BJ (cell line): Measurements from ENCODE around the gene NOM1. TPM values are rescaled to one million over a fixed set of nuclear protein-coding genes. Genes with fewer than 3 reads are reported as not detected.

Experiments used
- CTCF ChIA-PET: fragments of 350-600 bp; formaldehyde crosslinking; extraction: SDS; loops from one replicate; lab custom pipeline; 2021; ENCODE audit warnings: antibody characterized with exemption, inconsistent platforms; lab: Yijun Ruan, JAX
- POLR2A ChIA-PET: fragments of 300-600 bp; sonication (Branson Sonifier 250); formaldehyde crosslinking; extraction: SDS; loops from one replicate; lab custom pipeline; 2021; ENCODE audit warnings: antibody characterized with exemption; lab: Charles Lee
- DNase-seq: peaks from one replicate; pipeline ENCODE4 v3.0.0-alpha.2; 2011; ENCODE audit warnings: low read depth
- H3K27me3 ChIP-seq: 2 replicates; pipeline ENCODE4 v1.6.0; 2011; ENCODE audit warnings: low read length; ENCODE audit not compliant: control insufficient read depth, insufficient read depth
- H3K36me3 ChIP-seq: 2 replicates; pipeline ENCODE4 v1.5.1; 2011; ENCODE audit warnings: low read length; ENCODE audit not compliant: control insufficient read depth, insufficient read depth
- H3K4me3 ChIP-seq: 2 replicates; pipeline ENCODE4 v1.5.1; 2011; ENCODE audit warnings: low read depth, mild to moderate bottlenecking, control low read depth, low read length
- polyA plus RNA-seq: library from polyadenylated mRNA; depleted of rRNA; stranded (reverse); fragments of >200 nt; gene quantifications from 2 replicates; pipeline ENCODE4 v1.2.3, GENCODE V29; 2011; rRNA removed
- TF ChIP-seq, protein P1 (sequence below): IDR thresholded peaks from 2 replicates; pipeline ENCODE4 v1.5.1; 2011; ENCODE audit warnings: low read depth, mild to moderate bottlenecking, control low read depth, inconsistent platforms, low read length, moderate library complexity; ENCODE audit not compliant: insufficient read depth

The NOM1 gene
- polyA plus RNA-seq, 1 experiment: 8.0 TPM

DNA sequence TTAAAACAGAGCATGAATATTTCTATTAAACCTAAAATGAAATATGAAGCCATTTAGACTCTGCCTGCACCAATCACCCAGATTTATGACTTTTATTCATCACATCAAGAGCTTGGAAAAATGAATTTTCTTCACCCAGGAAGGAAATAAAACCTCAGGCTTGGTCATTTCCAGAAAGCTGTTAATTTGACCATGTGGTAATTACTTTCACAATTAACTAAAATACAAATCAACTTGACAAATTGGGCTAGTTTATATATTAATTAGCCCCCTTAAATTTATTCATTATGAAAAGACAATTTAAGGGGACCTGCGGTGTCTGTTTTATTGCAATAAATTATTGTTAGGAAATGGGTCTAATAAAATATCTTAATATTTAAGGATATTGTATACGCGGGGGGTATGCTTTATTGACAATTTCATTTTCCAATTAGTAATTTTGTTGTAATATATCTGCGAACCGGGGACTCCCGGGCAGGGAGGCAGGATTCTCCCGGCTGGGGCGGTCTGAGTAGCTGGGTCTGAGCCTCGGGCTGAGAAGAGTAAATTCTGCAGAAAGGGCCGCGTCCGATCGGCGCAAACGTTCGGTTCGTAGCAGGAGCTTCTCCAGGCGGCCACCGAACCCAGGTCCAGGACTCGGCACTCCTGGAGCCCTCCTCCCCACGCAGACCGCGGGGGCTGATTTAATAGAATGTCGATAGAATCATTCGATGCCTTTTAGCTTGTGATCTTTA lies 70.4 kb downstream of the NOM1 start:
- H3K4me3 ChIP-seq: no peak overlapping the region
- ChIA-PET CTCF (no interaction called here), POLR2A (no interaction called here)
- H3K27me3 ChIP-seq: peaks cover 74% of the 10 kb centered on the region
- no peak for DNase-seq
- TF ChIP-seq, protein P1, sequence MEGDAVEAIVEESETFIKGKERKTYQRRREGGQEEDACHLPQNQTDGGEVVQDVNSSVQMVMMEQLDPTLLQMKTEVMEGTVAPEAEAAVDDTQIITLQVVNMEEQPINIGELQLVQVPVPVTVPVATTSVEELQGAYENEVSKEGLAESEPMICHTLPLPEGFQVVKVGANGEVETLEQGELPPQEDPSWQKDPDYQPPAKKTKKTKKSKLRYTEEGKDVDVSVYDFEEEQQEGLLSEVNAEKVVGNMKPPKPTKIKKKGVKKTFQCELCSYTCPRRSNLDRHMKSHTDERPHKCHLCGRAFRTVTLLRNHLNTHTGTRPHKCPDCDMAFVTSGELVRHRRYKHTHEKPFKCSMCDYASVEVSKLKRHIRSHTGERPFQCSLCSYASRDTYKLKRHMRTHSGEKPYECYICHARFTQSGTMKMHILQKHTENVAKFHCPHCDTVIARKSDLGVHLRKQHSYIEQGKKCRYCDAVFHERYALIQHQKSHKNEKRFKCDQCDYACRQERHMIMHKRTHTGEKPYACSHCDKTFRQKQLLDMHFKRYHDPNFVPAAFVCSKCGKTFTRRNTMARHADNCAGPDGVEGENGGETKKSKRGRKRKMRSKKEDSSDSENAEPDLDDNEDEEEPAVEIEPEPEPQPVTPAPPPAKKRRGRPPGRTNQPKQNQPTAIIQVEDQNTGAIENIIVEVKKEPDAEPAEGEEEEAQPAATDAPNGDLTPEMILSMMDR: no peak
- no peaks in the 10 kb centered on the region for H3K36me3 ChIP-seq

DNA sequence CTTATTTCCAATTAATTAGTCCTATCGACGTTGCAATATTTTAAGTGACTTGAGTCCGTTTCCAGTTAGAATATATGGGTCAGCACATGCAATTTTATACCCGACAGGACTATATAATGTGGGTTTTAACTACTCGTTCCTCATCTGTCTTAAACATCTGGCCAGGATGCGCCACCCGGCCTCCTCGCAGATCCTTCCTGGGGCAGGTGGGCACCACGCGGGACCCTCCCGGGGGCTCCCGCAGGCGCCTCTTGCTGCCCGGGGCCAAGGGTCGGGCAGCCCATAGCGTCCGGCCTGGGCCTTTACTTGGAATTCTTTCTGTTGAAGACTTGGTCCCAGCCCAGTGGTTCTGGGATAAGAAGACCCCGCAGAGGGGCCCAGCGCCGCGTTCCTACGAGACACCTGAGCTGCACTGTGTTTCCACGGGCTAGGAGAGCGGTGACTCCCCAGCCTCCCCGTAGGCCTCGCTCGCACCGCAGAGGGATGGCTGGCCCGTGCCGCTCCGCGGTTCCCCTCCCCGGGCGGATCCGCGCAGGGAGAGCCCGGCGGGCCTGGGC lies 71.1 kb downstream of the NOM1 start:
- Histone ChIP-seq H3K36me3 (no peaks in the 10 kb centered on the region), H3K4me3 (no peak overlapping the region), H3K27me3 (peaks cover 71% of the 10 kb centered on the region)
- no peak for DNase-seq
- CTCF ChIA-PET: no interaction called here
- TF ChIP-seq, protein P1: no peak
- POLR2A ChIA-PET: no interaction called here

GRCh38 chr7:157021071-157021870 lies 71.8 kb downstream of the NOM1 start:
- TF ChIP-seq, protein P1: no peak
- H3K36me3 ChIP-seq: no peaks in the 10 kb centered on the region
- ChIA-PET CTCF (no interaction called here), POLR2A (no interaction called here)
- no peak overlapping the region for H3K4me3 ChIP-seq
- DNase-seq: no peak
- peaks cover 66% of the 10 kb centered on the region for H3K27me3 ChIP-seq

DNA sequence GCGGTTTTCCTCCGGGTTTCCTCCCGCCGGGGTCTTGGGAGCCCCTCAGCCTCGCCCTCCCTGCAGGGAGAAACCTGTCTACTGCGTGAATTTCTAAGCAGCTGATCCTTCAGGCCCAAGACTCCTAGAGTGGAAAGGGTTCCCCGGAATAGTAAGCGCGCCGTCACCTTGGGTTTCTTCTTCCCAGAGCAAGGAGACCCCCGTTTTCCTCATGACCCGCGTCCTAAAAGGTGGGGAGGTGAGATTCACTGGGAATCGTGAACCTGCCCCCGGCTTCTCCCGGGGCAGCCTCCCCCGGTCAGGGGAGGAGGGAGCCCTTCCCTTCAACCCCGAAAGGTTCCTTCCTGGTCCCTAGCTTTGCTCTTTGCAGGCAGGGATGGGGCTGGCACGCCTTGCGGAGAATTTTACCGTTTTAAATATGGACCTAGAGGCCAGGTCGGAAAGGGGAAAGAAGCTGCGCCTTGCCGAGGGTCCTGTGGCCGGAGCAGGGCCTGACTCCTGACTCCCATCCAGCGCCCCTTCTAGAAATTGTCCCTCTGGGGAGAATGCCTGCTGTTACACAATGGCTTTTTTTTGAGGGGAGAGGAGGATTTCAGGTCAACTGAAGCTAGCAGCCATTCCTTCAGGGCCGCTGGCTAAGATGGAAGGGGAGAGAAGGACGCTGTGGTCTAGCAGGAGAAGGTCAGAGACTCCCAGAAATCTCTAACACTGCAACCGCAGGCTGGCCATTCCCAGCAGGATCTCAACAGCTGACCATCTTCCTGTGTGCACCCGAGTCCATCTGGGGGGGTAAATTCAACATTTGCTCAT lies 72.6 kb downstream of the NOM1 start:
- TF ChIP-seq, protein P1: no peak
- no peak for DNase-seq
- Histone ChIP-seq H3K36me3 (no peaks in the 10 kb centered on the region), H3K27me3 (peaks cover 58% of the 10 kb centered on the region), H3K4me3 (no peak overlapping the region)
- CTCF ChIA-PET: no interaction called here
- POLR2A ChIA-PET: no interaction called here

Other genes with a start within 250 kb of the NOM1 start
- gene LMBR1, start 56.5 kb upstream of the NOM1 start, polyA plus RNA-seq: 5.3 and 12.2 TPM in 2 replicates
- not detected in 2 replicates for gene MNX1, start 61.0 kb downstream of the NOM1 start, polyA plus RNA-seq
- gene UBE3C, start 189.2 kb downstream of the NOM1 start, polyA plus RNA-seq: 50.0 and 58.1 TPM in 2 replicates